MM.1S (cell line): ENCODE measurements around the gene DNAJB6.

Experiments used
- EZH2 ChIP-seq: fragments of 300-600 bp; sonication (generic); optimal IDR thresholded peaks from 2 replicates; pipeline ENCODE3; 2017; ENCODE audit warnings: low read depth, mild to moderate bottlenecking, antibody characterized with exemption, low read length, mixed read lengths
- TF ChIP-seq, protein P1 (sequence below): fragments of 300-600 bp; sonication (generic); IDR thresholded peaks from 2 replicates; pipeline ENCODE4 v1.5.1; 2016; ENCODE audit warnings: antibody characterized with exemption, low read length, mixed read lengths

DNA sequence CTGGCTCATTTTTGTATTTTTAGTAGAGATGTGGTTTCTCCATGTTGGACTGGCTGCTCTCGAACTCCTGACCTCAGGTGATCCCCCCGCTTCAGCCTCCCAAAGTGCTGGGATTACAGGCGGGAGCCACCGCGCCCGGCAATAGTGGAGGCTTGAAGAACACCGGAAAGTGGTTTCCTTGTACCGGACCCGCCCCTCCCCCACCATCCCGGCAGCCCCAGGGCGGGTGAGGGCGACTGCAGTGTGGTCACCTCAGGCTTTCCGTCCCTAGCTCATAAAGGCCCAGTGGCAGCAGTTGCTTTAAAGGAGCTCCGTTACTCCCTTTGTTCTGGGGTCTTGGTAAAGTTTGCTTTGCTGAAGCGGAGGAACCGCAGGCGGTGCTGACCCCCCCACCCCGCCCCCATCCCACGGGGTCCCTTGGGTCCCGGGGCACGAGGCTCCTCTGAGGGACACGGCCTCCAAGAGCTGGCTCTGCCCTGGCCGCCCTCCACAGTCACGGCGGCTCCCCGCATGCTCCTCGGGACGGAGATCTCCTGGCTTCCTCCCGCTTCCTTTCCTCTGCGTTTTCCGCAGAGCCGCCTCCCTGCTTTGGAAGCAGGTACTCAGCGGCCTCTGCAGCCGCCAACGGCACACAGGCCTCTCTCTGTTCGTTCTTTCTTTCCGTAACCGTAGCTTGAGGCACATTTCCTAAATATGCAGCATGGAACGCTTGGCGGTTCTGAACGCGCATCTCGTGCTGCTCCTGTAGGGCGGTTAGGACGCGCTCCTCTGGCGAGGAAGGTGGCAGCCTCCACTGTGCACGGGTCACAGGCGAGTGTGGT, 77.3 kb downstream of the DNAJB6 start:
- TF ChIP-seq, protein P1, sequence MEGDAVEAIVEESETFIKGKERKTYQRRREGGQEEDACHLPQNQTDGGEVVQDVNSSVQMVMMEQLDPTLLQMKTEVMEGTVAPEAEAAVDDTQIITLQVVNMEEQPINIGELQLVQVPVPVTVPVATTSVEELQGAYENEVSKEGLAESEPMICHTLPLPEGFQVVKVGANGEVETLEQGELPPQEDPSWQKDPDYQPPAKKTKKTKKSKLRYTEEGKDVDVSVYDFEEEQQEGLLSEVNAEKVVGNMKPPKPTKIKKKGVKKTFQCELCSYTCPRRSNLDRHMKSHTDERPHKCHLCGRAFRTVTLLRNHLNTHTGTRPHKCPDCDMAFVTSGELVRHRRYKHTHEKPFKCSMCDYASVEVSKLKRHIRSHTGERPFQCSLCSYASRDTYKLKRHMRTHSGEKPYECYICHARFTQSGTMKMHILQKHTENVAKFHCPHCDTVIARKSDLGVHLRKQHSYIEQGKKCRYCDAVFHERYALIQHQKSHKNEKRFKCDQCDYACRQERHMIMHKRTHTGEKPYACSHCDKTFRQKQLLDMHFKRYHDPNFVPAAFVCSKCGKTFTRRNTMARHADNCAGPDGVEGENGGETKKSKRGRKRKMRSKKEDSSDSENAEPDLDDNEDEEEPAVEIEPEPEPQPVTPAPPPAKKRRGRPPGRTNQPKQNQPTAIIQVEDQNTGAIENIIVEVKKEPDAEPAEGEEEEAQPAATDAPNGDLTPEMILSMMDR, result no peak
- no peak for TF ChIP-seq EZH2
